ENCODE measurements around the gene ANGPT4. TPM values are rescaled to one million over a fixed set of nuclear protein-coding genes. Genes with fewer than 3 reads are reported as not detected.

The ANGPT4 gene
- total and polyA plus RNA-seq, 2 of the 13 experiments (the other 11 are each of a cell fraction or from before 2014, with no cell fraction given), result not detected

DNA sequence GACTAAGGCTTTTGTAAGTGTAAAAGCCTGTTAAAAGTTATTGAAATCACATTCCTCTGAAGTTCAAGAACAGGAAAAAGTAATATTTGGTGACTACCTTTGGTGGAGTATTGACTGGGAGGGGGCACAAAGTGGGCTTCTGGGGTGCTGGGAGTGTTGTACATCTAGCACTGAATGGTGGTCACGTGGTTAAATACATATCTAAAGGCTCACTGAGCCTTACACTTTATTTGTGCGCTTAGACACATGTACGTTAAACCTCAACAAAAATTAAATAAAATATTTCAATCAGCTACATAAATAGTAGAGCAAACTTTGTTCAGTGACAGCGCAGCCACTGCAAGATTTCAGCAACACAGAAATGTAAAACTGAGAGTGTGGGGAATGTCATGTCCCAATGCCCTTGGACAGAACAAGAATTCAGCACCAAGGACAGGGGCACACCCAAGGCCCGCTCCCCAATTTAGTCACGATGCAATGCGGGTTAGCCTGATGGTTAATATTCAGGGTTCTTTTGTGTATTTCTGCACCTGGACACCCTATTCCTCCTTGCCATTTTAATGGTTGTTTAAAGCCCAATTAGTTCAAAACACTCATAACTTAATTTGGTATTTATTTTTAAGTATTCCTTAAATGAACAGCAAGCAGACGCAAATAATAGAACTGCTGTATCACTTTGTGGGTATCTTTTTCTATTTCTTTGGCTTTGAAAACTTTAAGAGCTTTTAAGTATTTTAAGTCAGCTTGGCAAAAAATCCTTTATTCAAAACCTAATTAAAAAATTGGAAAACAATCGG, 37.4 kb downstream of the ANGPT4 start (continued):
- TF ChIP-seq, protein P1, sequence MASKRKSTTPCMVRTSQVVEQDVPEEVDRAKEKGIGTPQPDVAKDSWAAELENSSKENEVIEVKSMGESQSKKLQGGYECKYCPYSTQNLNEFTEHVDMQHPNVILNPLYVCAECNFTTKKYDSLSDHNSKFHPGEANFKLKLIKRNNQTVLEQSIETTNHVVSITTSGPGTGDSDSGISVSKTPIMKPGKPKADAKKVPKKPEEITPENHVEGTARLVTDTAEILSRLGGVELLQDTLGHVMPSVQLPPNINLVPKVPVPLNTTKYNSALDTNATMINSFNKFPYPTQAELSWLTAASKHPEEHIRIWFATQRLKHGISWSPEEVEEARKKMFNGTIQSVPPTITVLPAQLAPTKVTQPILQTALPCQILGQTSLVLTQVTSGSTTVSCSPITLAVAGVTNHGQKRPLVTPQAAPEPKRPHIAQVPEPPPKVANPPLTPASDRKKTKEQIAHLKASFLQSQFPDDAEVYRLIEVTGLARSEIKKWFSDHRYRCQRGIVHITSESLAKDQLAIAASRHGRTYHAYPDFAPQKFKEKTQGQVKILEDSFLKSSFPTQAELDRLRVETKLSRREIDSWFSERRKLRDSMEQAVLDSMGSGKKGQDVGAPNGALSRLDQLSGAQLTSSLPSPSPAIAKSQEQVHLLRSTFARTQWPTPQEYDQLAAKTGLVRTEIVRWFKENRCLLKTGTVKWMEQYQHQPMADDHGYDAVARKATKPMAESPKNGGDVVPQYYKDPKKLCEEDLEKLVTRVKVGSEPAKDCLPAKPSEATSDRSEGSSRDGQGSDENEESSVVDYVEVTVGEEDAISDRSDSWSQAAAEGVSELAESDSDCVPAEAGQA (IDR thresholded peaks at IDR 0.05; ENCODE audit: low read depth), result no peak
- TF ChIP-seq, protein P1 (CRISPR knock-in tag; IDR thresholded peaks at IDR 0.05; ENCODE audit: borderline replicate concordance), result peak; percentile 75; the same call in 1 of the 2 replicates
- no peak for TF ChIP-seq AGO1 (IDR thresholded peaks at IDR 0.05; ENCODE audit: low read depth, low read length, poor library complexity, severe bottlenecking)
- no peak for TF ChIP-seq ZNF839 (CRISPR knock-in tag; IDR thresholded peaks at IDR 0.05; ENCODE audit: borderline replicate concordance)
- TF ChIP-seq BCL6 (CRISPR knock-in tag; IDR thresholded peaks at IDR 0.05), result peak; percentile 40; the same call in 1 of the 2 replicates
- no peak for TF ChIP-seq ZNF614 (CRISPR knock-in tag; IDR thresholded peaks at IDR 0.05; ENCODE audit: borderline replicate concordance)
- 0 out of 2 replicates have a peak, but pooled peaks have one; percentile 52 for TF ChIP-seq ZNF766 (CRISPR knock-in tag; IDR thresholded peaks at IDR 0.05; ENCODE audit: borderline replicate concordance)
- 0 out of 2 replicates have a peak, but pooled peaks have one; percentile 14 for TF ChIP-seq CEBPG (CRISPR knock-in tag; IDR thresholded peaks at IDR 0.05)
- TF ChIP-seq, protein P2, sequence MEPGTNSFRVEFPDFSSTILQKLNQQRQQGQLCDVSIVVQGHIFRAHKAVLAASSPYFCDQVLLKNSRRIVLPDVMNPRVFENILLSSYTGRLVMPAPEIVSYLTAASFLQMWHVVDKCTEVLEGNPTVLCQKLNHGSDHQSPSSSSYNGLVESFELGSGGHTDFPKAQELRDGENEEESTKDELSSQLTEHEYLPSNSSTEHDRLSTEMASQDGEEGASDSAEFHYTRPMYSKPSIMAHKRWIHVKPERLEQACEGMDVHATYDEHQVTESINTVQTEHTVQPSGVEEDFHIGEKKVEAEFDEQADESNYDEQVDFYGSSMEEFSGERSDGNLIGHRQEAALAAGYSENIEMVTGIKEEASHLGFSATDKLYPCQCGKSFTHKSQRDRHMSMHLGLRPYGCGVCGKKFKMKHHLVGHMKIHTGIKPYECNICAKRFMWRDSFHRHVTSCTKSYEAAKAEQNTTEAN (CRISPR knock-in tag; conservative IDR thresholded peaks at IDR 0.05), result peak; percentile 70
- peak; percentile 87 for TF ChIP-seq MTF1 (CRISPR knock-in tag; IDR thresholded peaks at IDR 0.05)
- TF ChIP-seq HNRNPUL1 (IDR thresholded peaks at IDR 0.05; ENCODE audit: low read depth, low read length), result no peak
- peak; percentile 71; the same call in 1 of the 2 replicates for TF ChIP-seq MIXL1 (CRISPR knock-in tag; IDR thresholded peaks at IDR 0.05)
- peak; percentile 67; the same call in 1 of the 2 replicates for TF ChIP-seq ZNF12 (CRISPR knock-in tag; IDR thresholded peaks at IDR 0.05)
- peak; percentile 86 for TF ChIP-seq MEIS2 (CRISPR knock-in tag; IDR thresholded peaks at IDR 0.05)
- no peak for TF ChIP-seq KAT8 (CRISPR knock-in tag; IDR thresholded peaks at IDR 0.05)
- 0 out of 2 replicates have a peak, but pooled peaks have one; percentile 50 for TF ChIP-seq ERF (CRISPR knock-in tag; IDR thresholded peaks at IDR 0.05)
- TF ChIP-seq, protein P3, sequence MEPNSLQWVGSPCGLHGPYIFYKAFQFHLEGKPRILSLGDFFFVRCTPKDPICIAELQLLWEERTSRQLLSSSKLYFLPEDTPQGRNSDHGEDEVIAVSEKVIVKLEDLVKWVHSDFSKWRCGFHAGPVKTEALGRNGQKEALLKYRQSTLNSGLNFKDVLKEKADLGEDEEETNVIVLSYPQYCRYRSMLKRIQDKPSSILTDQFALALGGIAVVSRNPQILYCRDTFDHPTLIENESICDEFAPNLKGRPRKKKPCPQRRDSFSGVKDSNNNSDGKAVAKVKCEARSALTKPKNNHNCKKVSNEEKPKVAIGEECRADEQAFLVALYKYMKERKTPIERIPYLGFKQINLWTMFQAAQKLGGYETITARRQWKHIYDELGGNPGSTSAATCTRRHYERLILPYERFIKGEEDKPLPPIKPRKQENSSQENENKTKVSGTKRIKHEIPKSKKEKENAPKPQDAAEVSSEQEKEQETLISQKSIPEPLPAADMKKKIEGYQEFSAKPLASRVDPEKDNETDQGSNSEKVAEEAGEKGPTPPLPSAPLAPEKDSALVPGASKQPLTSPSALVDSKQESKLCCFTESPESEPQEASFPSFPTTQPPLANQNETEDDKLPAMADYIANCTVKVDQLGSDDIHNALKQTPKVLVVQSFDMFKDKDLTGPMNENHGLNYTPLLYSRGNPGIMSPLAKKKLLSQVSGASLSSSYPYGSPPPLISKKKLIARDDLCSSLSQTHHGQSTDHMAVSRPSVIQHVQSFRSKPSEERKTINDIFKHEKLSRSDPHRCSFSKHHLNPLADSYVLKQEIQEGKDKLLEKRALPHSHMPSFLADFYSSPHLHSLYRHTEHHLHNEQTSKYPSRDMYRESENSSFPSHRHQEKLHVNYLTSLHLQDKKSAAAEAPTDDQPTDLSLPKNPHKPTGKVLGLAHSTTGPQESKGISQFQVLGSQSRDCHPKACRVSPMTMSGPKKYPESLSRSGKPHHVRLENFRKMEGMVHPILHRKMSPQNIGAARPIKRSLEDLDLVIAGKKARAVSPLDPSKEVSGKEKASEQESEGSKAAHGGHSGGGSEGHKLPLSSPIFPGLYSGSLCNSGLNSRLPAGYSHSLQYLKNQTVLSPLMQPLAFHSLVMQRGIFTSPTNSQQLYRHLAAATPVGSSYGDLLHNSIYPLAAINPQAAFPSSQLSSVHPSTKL (CRISPR knock-in tag; IDR thresholded peaks at IDR 0.05), result peak; percentile 22; the same call in 1 of the 2 replicates
- TF ChIP-seq KLF16 (CRISPR knock-in tag; IDR thresholded peaks at IDR 0.05), result peak in 1 of 2 experiments; percentile 40; a peak in 1 of 4 replicates
